ENCODE data around the gene DUSP19.

The DUSP19 gene

DNA sequence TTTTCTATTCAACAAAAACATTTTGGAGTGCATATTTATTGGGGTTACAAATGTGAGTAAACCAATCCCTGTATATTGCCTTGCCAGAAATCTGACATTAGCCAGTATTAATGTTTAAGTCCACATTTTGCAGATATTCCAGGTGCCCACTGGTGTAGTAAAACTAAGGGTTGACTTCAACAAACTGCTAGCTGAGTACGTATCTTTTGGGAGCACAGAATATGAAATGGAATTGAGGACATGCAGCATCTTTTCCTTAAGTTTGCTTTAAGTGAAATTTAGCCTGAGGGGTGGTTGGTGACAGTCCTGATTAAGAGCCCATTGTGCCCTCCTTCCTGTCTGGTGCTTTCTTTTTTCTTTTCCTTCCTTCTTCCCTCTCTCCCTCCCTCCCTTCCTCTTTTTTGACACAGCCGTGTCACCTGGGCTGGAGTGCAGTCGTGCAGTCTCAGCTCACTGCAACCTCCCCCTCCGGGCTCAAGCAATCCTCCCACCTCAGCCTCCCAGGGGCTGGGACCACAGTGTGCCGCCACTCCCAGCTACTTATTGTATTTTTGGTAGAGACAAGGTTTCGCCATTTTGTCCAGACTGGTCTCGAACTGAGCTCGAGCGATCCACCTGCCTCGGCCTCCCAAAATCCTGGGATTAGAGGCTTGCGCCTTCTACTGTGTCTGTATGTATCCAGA lies 47.3 kb downstream of the DUSP19 start:
- no peak for DNase-seq (ENCODE audit: low spot score)

DNA sequence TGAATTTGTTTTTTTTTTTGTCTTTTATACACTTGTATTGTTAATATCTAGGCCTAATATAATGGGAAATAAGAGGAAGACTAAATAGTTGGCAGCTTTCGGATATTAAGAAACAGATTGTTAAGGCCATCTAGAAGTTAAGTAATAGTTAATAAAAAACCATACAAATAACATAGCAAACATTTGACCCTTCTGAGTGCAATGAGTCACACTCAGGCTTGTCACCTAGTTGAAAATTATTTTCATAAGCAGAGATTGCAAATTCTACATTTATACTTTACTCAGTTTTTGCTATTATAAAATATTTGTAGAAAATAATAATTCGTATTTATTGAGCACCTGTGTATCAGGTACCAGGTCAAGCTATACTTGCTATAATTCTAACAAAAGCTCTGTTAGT lies 48.1 kb downstream of the DUSP19 start:
- DNase-seq (ENCODE audit: low spot score): no peak

DNA sequence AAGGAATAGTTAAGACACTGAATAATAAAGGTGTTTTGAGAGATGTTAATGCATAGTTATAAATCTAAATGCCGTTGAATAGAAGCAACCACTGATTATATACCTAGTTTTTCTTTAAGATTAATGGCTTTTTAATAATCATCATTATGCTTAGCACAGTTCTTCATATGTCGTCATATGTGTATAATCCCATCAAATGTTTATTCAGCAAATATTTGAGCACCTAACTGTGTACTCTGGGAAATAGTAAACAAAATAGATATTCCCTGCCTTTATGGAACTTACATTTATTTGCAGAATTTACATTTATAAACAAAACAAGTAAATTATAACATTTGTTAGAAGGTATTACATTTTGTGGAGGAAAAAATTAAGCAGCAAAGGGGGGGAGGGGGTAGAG lies 55.5 kb downstream of the DUSP19 start:
- DNase-seq (ENCODE audit: low spot score): no peak

DNA sequence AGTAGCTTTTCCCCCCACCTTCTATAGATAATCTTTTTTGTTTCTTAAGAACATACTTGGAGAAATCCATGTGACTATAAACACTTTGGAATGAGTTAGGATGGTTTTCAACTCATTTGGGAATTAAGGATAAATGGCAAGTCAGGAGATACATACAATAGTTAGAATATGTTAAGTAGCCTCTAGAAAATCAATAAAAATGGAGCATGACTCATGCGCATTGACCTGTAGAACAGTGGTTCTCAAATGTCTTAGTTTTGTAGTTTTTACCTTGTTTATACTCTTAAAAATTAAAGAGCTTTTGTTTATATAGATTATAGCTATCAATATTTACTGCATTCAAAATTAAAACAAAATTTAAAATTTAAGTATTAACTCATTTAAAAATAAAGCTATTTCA lies 70.4 kb downstream of the DUSP19 start:
- no peak for DNase-seq (ENCODE audit: low spot score)

DNA sequence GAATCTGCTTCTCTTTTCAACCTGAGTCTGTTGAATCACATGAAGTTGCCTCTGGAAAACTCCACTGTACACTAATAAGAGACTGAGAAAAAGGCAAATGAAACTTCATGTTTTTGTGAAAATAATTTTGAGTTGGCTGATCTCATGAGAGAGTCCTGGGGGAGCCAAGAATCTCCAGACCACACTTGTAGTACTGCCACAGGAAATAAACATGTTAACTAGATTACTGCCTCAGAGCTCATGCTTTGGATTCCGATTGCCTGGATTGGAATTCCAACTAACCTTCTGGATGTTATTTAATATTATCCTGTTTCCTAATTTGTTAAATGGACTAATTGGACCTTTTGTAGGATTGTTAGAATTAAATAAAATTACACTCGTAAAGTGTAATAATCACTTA lies 70.9 kb downstream of the DUSP19 start:
- no peak for DNase-seq (ENCODE audit: low spot score)

Measured in COLO829 (cell line).